Epithelial cell of proximal tubule (primary cell): ENCODE data around the gene SOD2. TPM values are rescaled to one million over a fixed set of nuclear protein-coding genes. Genes with fewer than 3 reads are reported as not detected.

ENCODE experiments used
- total RNA-seq: library from RNA; depleted of rRNA; stranded (reverse); fragments of >200 nt; gene quantifications from 2 replicates; pipeline ENCODE4 v1.2.3, GENCODE V29; 2015

The SOD2 gene
- total RNA-seq, 1 donor from 2014 or later = 93.9 TPM

Other genes with a start within 250 kb of the SOD2 start
- 82.3 and 82.5 TPM in 2 replicates for gene WTAP, start 34.3 kb upstream of the SOD2 start, total RNA-seq
- gene ACAT2, start 68.8 kb upstream of the SOD2 start, total RNA-seq = 38.3 and 110 TPM in 2 replicates
- gene TCP1, start 96.4 kb upstream of the SOD2 start, total RNA-seq = 237 and 390 TPM in 2 replicates
- 166 and 183 TPM in 2 replicates for gene MRPL18, start 97.2 kb upstream of the SOD2 start, total RNA-seq
- gene PNLDC1, start 107.0 kb upstream of the SOD2 start, total RNA-seq = not detected in 2 replicates
- not detected in 2 replicates for gene MAS1, start 197.7 kb upstream of the SOD2 start, total RNA-seq